22Rv1 (cell line): ENCODE measurements around the gene TIE1.

Experiments
- ZFX ChIP-seq: fragments of 450-650 bp; IDR thresholded peaks from 2 replicates; pipeline ENCODE4 v1.6.1; 2017; ENCODE audit warnings: antibody characterized with exemption, borderline replicate concordance
- TF ChIP-seq, protein P1 (sequence below): fragments of 450-650 bp; IDR thresholded peaks from 2 replicates; pipeline ENCODE4 v1.5.1; 2017; ENCODE audit warnings: mild to moderate bottlenecking

DNA sequence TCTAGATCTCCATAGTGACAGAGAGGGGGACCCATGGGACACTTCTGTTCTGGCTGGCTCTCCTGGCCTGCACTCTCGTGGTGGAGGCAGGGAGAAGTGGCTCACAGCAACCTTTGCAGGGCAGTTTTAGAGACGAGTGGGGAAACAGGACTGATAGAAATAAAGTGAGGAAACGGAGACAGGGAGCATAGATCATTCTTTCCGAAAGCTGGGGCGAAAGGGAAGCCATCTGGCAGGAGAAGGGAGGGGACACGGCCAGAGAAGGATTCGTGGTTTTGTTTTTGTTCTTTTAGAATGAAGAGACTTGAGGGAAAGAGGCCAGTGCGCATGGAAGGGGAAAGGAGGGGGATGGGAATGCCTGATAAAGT is 3.5 kb downstream of the TIE1 start:
- TF ChIP-seq, protein P1, sequence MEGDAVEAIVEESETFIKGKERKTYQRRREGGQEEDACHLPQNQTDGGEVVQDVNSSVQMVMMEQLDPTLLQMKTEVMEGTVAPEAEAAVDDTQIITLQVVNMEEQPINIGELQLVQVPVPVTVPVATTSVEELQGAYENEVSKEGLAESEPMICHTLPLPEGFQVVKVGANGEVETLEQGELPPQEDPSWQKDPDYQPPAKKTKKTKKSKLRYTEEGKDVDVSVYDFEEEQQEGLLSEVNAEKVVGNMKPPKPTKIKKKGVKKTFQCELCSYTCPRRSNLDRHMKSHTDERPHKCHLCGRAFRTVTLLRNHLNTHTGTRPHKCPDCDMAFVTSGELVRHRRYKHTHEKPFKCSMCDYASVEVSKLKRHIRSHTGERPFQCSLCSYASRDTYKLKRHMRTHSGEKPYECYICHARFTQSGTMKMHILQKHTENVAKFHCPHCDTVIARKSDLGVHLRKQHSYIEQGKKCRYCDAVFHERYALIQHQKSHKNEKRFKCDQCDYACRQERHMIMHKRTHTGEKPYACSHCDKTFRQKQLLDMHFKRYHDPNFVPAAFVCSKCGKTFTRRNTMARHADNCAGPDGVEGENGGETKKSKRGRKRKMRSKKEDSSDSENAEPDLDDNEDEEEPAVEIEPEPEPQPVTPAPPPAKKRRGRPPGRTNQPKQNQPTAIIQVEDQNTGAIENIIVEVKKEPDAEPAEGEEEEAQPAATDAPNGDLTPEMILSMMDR, result no peak
- no peak for TF ChIP-seq ZFX
